HepG2 (cell line): ENCODE results near the gene SOCS1. TPM values are rescaled to one million over a fixed set of nuclear protein-coding genes. Genes with fewer than 3 reads are reported as not detected.

Experiments used
- AKAP8 ChIP-seq: sonication (generic); formaldehyde crosslinking; IDR thresholded peaks from 2 replicates; pipeline ENCODE4 v1.5.1; 2020; ENCODE audit warnings: mild to moderate bottlenecking, missing genetic modification reagents
- HMGXB4 ChIP-seq, 2 experiments: sonication (generic) in 1 of 2; formaldehyde crosslinking in 1 of 2; IDR thresholded peaks; 2 replicates each; pipeline versions ENCODE4 v1.4.0 to v1.6.1; 2018 to 2020; ENCODE audit warnings: missing genetic modification reagents in 2 of 2, borderline replicate concordance in 1 of 2, low read depth in 1 of 2, mild to moderate bottlenecking in 1 of 2, missing biosample characterization in 1 of 2
- MED1 ChIP-seq: sonication (generic); formaldehyde crosslinking; IDR thresholded peaks from 2 replicates; pipeline ENCODE4 v1.4.0; 2020; ENCODE audit warnings: missing genetic modification reagents
- MXD4 ChIP-seq: IDR thresholded peaks from 2 replicates; pipeline ENCODE4 v1.6.1; 2016; ENCODE audit warnings: mild to moderate bottlenecking, missing biosample characterization, missing genetic modification reagents
- PRMT3 ChIP-seq: sonication (generic); formaldehyde crosslinking; IDR thresholded peaks from 2 replicates; pipeline ENCODE4 v1.8.1; 2022; ENCODE audit warnings: low read depth, mild to moderate bottlenecking, moderate library complexity, missing genetic modification reagents, borderline replicate concordance
- SMAD3 ChIP-seq: sonication (generic); formaldehyde crosslinking; IDR thresholded peaks from 2 replicates; pipeline ENCODE4 v1.4.0; 2020; ENCODE audit warnings: missing genetic modification reagents
- SNAPC5 ChIP-seq: sonication (generic); formaldehyde crosslinking; IDR thresholded peaks from 2 replicates; pipeline ENCODE4 v1.8.1; 2023; ENCODE audit warnings: mild to moderate bottlenecking, missing genetic modification reagents, borderline replicate concordance
- TAF15 ChIP-seq: fragments of 200-400 bp; formaldehyde crosslinking; IDR thresholded peaks from one replicate; pipeline ENCODE4 v1.6.1; 2018; ENCODE audit warnings: mild to moderate bottlenecking, low read depth, low read length; ENCODE audit not compliant: poor library complexity, severe bottlenecking
- TOPORS ChIP-seq: sonication (generic); formaldehyde crosslinking; IDR thresholded peaks from 2 replicates; pipeline ENCODE4 v1.8.0; 2023; ENCODE audit warnings: mild to moderate bottlenecking, missing genetic modification reagents
- ZFP36L1 ChIP-seq: sonication (generic); formaldehyde crosslinking; IDR thresholded peaks from 2 replicates; pipeline ENCODE4 v1.8.0; 2022; ENCODE audit warnings: mild to moderate bottlenecking, missing genetic modification reagents, moderate library complexity
- ZNF12 ChIP-seq: sonication (generic); formaldehyde crosslinking; IDR thresholded peaks from 2 replicates; pipeline ENCODE4 v1.5.0; 2020; ENCODE audit warnings: missing genetic modification reagents
- ZNF326 ChIP-seq: sonication (generic); formaldehyde crosslinking; IDR thresholded peaks from 2 replicates; pipeline ENCODE4 v1.4.0; 2020; ENCODE audit warnings: missing genetic modification reagents, borderline replicate concordance
- ZNF660 ChIP-seq: sonication (generic); formaldehyde crosslinking; IDR thresholded peaks from 2 replicates; pipeline ENCODE4 v1.5.1; 2020; ENCODE audit warnings: mild to moderate bottlenecking, low read depth, missing genetic modification reagents, borderline replicate concordance
- ZNF841 ChIP-seq: sonication (generic); formaldehyde crosslinking; IDR thresholded peaks from 2 replicates; pipeline ENCODE4 v1.8.1; 2023; ENCODE audit warnings: missing genetic modification reagents, borderline replicate concordance
- polyA plus RNA-seq, 8 experiments: library from polyadenylated mRNA; depleted of rRNA in 3 of 8; stranded (reverse) in 7 of 8; unstranded in 1 of 8; fragments of >200 nt; fragmentation: Illumina TruSeq in 4 of 8; extraction: Trizol in 4 of 8; gene quantifications; 2 replicates each; pipeline versions ENCODE4 v1.2.1 to v1.2.3, GENCODE V29; 2011 to 2016; ENCODE audit warnings: low read depth in 4 of 8, missing spikeins in 1 of 8, mixed read lengths in 1 of 8; ENCODE audit not compliant: insufficient read depth in 1 of 8
- total RNA-seq, 5 experiments: library from RNA; depleted of rRNA; stranded (reverse); fragments of >200 nt; fragmentation: Illumina TruSeq; extraction: Trizol; gene quantifications; 2 replicates each; pipeline ENCODE4 v1.2.3, GENCODE V29; 2016; ENCODE audit warnings: low read depth in 1 of 5
- TF ChIP-seq, protein P1 (sequence below): sonication (generic); formaldehyde crosslinking; IDR thresholded peaks from one replicate; pipeline ENCODE4 v1.5.1; 2020; ENCODE audit warnings: mild to moderate bottlenecking, missing genetic modification reagents; ENCODE audit errors: not compliant biosample characterization

SOCS1 gene
- total and polyA plus RNA-seq, 2 of the 13 experiments (the other 11 are each of a cell fraction or from before 2014, with no cell fraction given): 5.3 to 6.3 TPM

GRCh38 chr16:11296706-11297491 is 40.9 kb upstream of the SOCS1 start (continued):
- TF ChIP-seq, protein P1, sequence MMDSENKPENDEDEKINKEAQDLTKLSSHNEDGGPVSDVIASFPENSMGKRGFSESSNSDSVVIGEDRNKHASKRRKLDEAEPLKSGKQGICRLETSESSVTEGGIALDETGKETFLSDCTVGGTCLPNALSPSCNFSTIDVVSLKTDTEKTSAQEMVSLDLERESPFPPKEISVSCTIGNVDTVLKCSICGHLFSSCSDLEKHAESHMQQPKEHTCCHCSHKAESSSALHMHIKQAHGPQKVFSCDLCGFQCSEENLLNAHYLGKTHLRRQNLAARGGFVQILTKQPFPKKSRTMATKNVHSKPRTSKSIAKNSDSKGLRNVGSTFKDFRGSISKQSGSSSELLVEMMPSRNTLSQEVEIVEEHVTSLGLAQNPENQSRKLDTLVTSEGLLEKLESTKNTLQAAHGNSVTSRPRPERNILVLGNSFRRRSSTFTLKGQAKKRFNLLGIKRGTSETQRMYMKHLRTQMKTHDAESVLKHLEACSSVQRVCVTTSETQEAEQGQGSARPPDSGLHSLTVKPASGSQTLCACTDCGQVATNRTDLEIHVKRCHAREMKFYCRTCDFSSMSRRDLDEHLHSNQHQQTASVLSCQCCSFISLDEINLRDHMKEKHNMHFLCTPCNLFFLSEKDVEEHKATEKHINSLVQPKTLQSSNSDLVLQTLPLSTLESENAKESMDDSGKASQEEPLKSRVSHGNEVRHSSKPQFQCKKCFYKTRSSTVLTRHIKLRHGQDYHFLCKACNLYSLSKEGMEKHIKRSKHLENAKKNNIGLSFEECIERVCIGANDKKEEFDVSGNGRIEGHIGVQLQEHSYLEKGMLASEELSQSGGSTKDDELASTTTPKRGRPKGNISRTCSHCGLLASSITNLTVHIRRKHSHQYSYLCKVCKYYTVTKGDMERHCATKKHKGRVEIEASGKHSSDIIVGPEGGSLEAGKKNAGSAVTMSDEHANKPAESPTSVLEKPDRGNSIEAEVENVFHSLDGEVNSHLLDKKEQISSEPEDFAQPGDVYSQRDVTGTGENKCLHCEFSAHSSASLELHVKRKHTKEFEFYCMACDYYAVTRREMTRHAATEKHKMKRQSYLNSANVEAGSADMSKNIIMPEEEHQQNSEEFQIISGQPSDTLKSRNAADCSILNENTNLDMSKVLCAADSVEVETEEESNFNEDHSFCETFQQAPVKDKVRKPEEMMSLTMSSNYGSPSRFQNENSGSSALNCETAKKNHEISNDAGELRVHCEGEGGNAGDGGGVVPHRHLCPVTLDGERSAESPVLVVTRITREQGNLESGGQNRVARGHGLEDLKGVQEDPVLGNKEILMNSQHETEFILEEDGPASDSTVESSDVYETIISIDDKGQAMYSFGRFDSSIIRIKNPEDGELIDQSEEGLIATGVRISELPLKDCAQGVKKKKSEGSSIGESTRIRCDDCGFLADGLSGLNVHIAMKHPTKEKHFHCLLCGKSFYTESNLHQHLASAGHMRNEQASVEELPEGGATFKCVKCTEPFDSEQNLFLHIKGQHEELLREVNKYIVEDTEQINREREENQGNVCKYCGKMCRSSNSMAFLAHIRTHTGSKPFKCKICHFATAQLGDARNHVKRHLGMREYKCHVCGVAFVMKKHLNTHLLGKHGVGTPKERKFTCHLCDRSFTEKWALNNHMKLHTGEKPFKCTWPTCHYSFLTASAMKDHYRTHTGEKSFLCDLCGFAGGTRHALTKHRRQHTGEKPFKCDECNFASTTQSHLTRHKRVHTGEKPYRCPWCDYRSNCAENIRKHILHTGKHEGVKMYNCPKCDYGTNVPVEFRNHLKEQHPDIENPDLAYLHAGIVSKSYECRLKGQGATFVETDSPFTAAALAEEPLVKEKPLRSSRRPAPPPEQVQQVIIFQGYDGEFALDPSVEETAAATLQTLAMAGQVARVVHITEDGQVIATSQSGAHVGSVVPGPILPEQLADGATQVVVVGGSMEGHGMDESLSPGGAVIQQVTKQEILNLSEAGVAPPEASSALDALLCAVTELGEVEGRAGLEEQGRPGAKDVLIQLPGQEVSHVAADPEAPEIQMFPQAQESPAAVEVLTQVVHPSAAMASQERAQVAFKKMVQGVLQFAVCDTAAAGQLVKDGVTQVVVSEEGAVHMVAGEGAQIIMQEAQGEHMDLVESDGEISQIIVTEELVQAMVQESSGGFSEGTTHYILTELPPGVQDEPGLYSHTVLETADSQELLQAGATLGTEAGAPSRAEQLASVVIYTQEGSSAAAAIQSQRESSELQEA (CRISPR knock-in tag): peak; percentile 1
- TF ChIP-seq ZNF660 (CRISPR knock-in tag) (no peak), ZFP36L1 (CRISPR knock-in tag) (0 out of 2 replicates have a peak, but pooled peaks have one; percentile 14), ZNF841 (no peak), MED1 (CRISPR knock-in tag) (peak; percentile 73; the same call in 1 of the 2 replicates), SMAD3 (CRISPR knock-in tag) (0 out of 2 replicates have a peak, but pooled peaks have one; percentile 19), ZNF326 (no peak), HMGXB4 (CRISPR knock-in tag; IDR thresholded peaks at IDR 0.05; ENCODE audit: borderline replicate concordance in 1 of 2, low read depth in 1 of 2) (peak in 1 of 2 experiments; percentile 80; a peak in 2 of 4 replicates), TOPORS (CRISPR knock-in tag) (no peak), TAF15 (no peak), ZNF12 (CRISPR knock-in tag) (peak; percentile 63; the same call in 1 of the 2 replicates), MXD4 (CRISPR knock-in tag) (peak; percentile 74; the same call in 1 of the 2 replicates), SNAPC5 (CRISPR knock-in tag) (no peak), AKAP8 (no peak), PRMT3 (CRISPR knock-in tag) (0 out of 2 replicates have a peak, but pooled peaks have one; percentile 60)
